ENCODE results near the gene SEMA5B.

Gene SEMA5B

GRCh38 chr3:122862381-122862780 lies 165.2 kb downstream of the SEMA5B start:
- H3K36me3 ChIP-seq (ENCODE audit: insufficient read depth, low read length), result no peaks in the 10 kb centered on the region
- H3K9me3 ChIP-seq (replicated peaks; ENCODE audit: low read length), result no peaks in the 10 kb centered on the region
- H3K4me1 ChIP-seq (ENCODE audit: control insufficient read depth, insufficient read depth, low read length), result no peaks in the 10 kb centered on the region
- H3K4me3 ChIP-seq (ENCODE audit: low read length), result no peak overlapping the region
- H3K4me2 ChIP-seq (ENCODE audit: low read length), result no peak overlapping the region
- no peaks in the 10 kb centered on the region for H3K27me3 ChIP-seq (ENCODE audit: control insufficient read depth, insufficient read depth, low read length)
- H3K9ac ChIP-seq (ENCODE audit: low read depth, low read length), result no peak overlapping the region
